RWPE2 (cell line): ENCODE data around the gene FBXO11.
A peak's percentile ranks its signal among the peaks of the same experiment; 100 is the strongest.

Experiments used
- ATAC-seq: fragments of 200-7000 bp; cut with Tn5 transposase; 3 replicates; pipeline ENCODE4 v1.9.1; 2021; ENCODE audit warnings: low read depth
- DNase-seq: peaks from one replicate; pipeline ENCODE4 v3.0.0-alpha.2; 2020; ENCODE audit warnings: low spot score
- H3K27ac ChIP-seq: fragments of 450-650 bp; 2 replicates; pipeline ENCODE4 v1.5.1; 2017; ENCODE audit warnings: mild to moderate bottlenecking; ENCODE audit not compliant: poor library complexity, severe bottlenecking
- H3K27me3 ChIP-seq: fragments of 250-450 bp; sonication (Bioruptor Pico); 2 replicates; pipeline ENCODE4 v1.5.1; 2021; ENCODE audit warnings: mild to moderate bottlenecking, moderate library complexity; ENCODE audit not compliant: insufficient read depth, poor library complexity, severe bottlenecking
- H3K36me3 ChIP-seq: fragments of 250-450 bp; sonication (Bioruptor Pico); 2 replicates; pipeline ENCODE4 v1.5.1; 2020; ENCODE audit warnings: low read depth, mild to moderate bottlenecking, moderate library complexity
- H3K4me1 ChIP-seq: fragments of 250-450 bp; sonication (Bioruptor Pico); 2 replicates; pipeline ENCODE4 v1.5.1; 2021; ENCODE audit warnings: mild to moderate bottlenecking, moderate library complexity; ENCODE audit not compliant: insufficient read depth, poor library complexity, severe bottlenecking
- H3K4me3 ChIP-seq: fragments of 250-450 bp; sonication (Bioruptor Pico); 2 replicates; pipeline ENCODE4 v1.5.1; 2021; ENCODE audit warnings: mild to moderate bottlenecking, moderate library complexity; ENCODE audit not compliant: severe bottlenecking
- H3K9me3 ChIP-seq: fragments of 250-450 bp; sonication (Bioruptor Pico); 2 replicates; pipeline ENCODE4 v1.5.1; 2021; ENCODE audit warnings: mild to moderate bottlenecking, moderate library complexity; ENCODE audit not compliant: severe bottlenecking
- TF ChIP-seq, protein P1 (sequence below): fragments of 450-650 bp; IDR thresholded peaks from one replicate; pipeline ENCODE4 v1.5.1; 2017; ENCODE audit warnings: mild to moderate bottlenecking, moderate library complexity; ENCODE audit not compliant: poor library complexity, severe bottlenecking

Gene FBXO11

DNA sequence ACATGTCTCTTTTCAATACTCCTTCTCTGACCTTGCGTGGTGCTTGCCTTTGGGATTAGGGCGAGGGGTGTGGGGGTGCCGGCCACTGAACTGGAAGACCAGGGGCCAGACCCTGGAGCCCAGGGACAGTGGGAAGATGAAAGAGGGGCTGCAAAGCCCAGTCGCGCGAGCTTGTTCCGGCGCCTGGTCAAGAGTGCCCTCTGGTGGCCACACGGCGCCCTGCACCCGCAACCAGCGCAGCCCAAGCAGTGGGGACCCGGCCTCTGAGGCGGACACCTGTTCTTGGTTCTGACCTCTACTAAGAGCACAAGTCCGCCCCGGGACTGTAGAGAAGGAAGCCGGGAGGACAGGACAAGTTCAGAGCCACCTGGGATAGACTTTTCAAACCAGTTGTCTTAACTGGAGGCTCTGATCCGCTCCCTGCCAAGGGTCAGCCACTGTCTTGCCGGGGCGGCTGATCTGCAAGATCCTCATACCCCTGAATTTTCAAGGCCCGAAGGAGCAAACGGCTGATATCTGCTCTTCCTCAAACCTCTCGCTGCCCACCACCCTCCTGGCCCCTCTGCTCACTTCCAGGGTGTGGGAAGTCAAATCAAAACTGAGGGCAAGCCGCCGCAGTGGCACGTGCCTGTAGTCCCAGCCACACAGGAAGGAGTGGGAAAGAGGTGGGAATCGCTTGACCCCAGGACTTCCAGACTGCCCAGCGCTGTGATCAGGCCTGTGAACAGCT is 138.3 kb downstream of the FBXO11 start:
- no peak for DNase-seq
- H3K9me3 ChIP-seq = no peaks in the 10 kb centered on the region
- TF ChIP-seq, protein P1, sequence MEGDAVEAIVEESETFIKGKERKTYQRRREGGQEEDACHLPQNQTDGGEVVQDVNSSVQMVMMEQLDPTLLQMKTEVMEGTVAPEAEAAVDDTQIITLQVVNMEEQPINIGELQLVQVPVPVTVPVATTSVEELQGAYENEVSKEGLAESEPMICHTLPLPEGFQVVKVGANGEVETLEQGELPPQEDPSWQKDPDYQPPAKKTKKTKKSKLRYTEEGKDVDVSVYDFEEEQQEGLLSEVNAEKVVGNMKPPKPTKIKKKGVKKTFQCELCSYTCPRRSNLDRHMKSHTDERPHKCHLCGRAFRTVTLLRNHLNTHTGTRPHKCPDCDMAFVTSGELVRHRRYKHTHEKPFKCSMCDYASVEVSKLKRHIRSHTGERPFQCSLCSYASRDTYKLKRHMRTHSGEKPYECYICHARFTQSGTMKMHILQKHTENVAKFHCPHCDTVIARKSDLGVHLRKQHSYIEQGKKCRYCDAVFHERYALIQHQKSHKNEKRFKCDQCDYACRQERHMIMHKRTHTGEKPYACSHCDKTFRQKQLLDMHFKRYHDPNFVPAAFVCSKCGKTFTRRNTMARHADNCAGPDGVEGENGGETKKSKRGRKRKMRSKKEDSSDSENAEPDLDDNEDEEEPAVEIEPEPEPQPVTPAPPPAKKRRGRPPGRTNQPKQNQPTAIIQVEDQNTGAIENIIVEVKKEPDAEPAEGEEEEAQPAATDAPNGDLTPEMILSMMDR = peak; percentile 97
- H3K27ac ChIP-seq = no peak overlapping the region
- H3K4me3 ChIP-seq = no peak overlapping the region
- H3K4me1 ChIP-seq = peaks cover 2% of the 10 kb centered on the region
- H3K27me3 ChIP-seq = no peaks in the 10 kb centered on the region
- H3K36me3 ChIP-seq = no peaks in the 10 kb centered on the region
- ATAC-seq = peak; percentile 53

DNA sequence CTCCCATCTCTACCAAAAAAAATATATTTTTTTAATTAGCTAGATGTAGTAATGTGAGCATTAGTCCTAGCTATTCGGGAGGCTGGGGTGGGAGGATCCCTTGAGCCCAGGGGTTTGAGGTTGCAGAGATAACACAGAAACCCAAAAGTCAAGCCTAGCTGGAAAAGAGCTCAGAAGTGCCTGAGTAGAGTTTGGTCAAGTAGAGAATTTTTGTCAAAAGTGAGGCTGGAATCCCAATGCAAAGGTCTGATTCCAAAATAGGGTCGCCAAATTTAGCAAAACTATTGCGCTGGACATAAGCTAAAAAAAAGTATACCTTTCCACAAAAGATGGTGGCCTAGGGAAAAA is 138.8 kb downstream of the FBXO11 start:
- no peak overlapping the region for H3K4me3 ChIP-seq
- H3K9me3 ChIP-seq = no peaks in the 10 kb centered on the region
- peaks cover 2% of the 10 kb centered on the region for H3K4me1 ChIP-seq
- ATAC-seq (no peak), DNase-seq (no peak)
- TF ChIP-seq, protein P1 = no peak
- no peak overlapping the region for H3K27ac ChIP-seq
- H3K27me3 ChIP-seq = no peaks in the 10 kb centered on the region
- no peaks in the 10 kb centered on the region for H3K36me3 ChIP-seq

DNA sequence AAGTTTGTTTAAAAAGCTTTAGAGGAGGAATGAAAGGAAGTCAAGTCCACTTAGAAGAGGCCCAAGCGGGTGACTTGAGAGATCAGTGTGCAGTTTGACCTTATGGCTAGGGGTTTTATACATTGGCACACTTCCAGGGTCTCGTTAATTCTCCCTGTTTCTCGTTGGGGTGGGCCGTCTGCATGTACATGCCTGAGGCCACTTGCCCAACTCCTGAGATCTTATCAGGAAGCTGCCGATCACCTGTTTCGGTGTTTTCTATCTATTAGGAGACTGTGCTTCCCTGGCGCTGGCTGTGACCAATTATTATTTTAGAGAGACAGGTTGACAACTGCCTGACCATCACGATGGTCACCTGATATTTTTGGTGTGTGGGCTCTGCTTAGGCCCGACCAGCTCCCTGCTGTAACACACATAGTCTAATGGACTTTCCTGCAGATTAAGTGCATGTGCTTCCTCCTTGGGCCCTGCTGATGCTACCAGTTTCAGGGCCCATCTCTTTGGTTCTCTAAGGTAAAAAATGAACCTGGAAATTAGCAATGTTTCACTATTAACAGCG is 154.4 kb downstream of the FBXO11 start:
- peak overlapping the region; percentile 37 for H3K27ac ChIP-seq
- TF ChIP-seq, protein P1 = no peak
- DNase-seq = no peak
- H3K4me1 ChIP-seq = no peaks in the 10 kb centered on the region
- no peaks in the 10 kb centered on the region for H3K27me3 ChIP-seq
- H3K9me3 ChIP-seq = peaks cover 3% of the 10 kb centered on the region
- H3K36me3 ChIP-seq = no peaks in the 10 kb centered on the region
- ATAC-seq = peak; percentile 21; the same call in 2 of the 3 replicates
- H3K4me3 ChIP-seq = no peak overlapping the region

- TF ChIP-seq, protein P1 = no peak
- ATAC-seq (no peak), DNase-seq (no peak)
- H3K27ac ChIP-seq = no peak overlapping the region
- H3K27me3 ChIP-seq = no peaks in the 10 kb centered on the region
- H3K36me3 ChIP-seq = no peaks in the 10 kb centered on the region
- H3K4me3 ChIP-seq = no peak overlapping the region
- H3K4me1 ChIP-seq = no peaks in the 10 kb centered on the region
- H3K9me3 ChIP-seq = peaks cover 3% of the 10 kb centered on the region
Observed at GRCh38 chr2:47747878-47748277, 158.4 kb downstream of the FBXO11 start.

- ATAC-seq = no peak
- DNase-seq = no peak
- no peaks in the 10 kb centered on the region for H3K27me3 ChIP-seq
- H3K36me3 ChIP-seq = no peaks in the 10 kb centered on the region
- peaks cover 3% of the 10 kb centered on the region for H3K9me3 ChIP-seq
- TF ChIP-seq, protein P1 = no peak
- no peaks in the 10 kb centered on the region for H3K4me1 ChIP-seq
- H3K27ac ChIP-seq = no peak overlapping the region
- no peak overlapping the region for H3K4me3 ChIP-seq
Observed at GRCh38 chr2:47744074-47744473, 162.2 kb downstream of the FBXO11 start.
